RWPE1 (cell line): ENCODE measurements around the gene MUC2.

Experiments used
- CTCF ChIA-PET: fragments of 350-600 bp; sonication (Branson Sonifier 250); formaldehyde crosslinking; extraction: SDS; loops from one replicate; lab custom pipeline; 2021; lab: Yijun Ruan, JAX
- POLR2A ChIA-PET: fragments of 400-600 bp; formaldehyde crosslinking; extraction: SDS; loops from one replicate; lab custom pipeline; 2020; ENCODE audit warnings: antibody characterized with exemption; ENCODE audit not compliant: low non-redundant PET; lab: Yijun Ruan, JAX
- DNase-seq: peaks from one replicate; pipeline ENCODE4 v3.0.0; 2012; ENCODE audit warnings: low spot score
- H3K27ac ChIP-seq: fragments of 450-650 bp; 2 replicates; pipeline ENCODE4 v1.5.1; 2017
- TF ChIP-seq, protein P1 (sequence below): fragments of 450-650 bp; conservative IDR thresholded peaks from 2 replicates; pipeline ENCODE4 v1.5.1; 2017; ENCODE audit warnings: low read depth, mild to moderate bottlenecking

The MUC2 gene

GRCh38 chr11:1052133-1053011, 22.3 kb upstream of the MUC2 start:
- ChIA-PET CTCF (interaction anchor here (0.5 to 1.6 kb wide), 7 partner anchors 22 to 232 kb away, joined by 3 to 5 read pairs (median 4); no protein-coding TSS in a partner anchor), POLR2A (no interaction called here)
- H3K27ac ChIP-seq, result no peak overlapping the region
- TF ChIP-seq, protein P1, sequence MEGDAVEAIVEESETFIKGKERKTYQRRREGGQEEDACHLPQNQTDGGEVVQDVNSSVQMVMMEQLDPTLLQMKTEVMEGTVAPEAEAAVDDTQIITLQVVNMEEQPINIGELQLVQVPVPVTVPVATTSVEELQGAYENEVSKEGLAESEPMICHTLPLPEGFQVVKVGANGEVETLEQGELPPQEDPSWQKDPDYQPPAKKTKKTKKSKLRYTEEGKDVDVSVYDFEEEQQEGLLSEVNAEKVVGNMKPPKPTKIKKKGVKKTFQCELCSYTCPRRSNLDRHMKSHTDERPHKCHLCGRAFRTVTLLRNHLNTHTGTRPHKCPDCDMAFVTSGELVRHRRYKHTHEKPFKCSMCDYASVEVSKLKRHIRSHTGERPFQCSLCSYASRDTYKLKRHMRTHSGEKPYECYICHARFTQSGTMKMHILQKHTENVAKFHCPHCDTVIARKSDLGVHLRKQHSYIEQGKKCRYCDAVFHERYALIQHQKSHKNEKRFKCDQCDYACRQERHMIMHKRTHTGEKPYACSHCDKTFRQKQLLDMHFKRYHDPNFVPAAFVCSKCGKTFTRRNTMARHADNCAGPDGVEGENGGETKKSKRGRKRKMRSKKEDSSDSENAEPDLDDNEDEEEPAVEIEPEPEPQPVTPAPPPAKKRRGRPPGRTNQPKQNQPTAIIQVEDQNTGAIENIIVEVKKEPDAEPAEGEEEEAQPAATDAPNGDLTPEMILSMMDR, result no peak
- DNase-seq, result no peak

GRCh38 chr11:1053121-1053901, 21.4 kb upstream of the MUC2 start:
- ChIA-PET POLR2A (no interaction called here), CTCF (interaction anchor here (0.5 to 1.6 kb wide), 2 partner anchors 143 to 205 kb away, joined by 3 to 5 read pairs; partner anchors contain the start of gene CHID1)
- no peak for DNase-seq

DNA sequence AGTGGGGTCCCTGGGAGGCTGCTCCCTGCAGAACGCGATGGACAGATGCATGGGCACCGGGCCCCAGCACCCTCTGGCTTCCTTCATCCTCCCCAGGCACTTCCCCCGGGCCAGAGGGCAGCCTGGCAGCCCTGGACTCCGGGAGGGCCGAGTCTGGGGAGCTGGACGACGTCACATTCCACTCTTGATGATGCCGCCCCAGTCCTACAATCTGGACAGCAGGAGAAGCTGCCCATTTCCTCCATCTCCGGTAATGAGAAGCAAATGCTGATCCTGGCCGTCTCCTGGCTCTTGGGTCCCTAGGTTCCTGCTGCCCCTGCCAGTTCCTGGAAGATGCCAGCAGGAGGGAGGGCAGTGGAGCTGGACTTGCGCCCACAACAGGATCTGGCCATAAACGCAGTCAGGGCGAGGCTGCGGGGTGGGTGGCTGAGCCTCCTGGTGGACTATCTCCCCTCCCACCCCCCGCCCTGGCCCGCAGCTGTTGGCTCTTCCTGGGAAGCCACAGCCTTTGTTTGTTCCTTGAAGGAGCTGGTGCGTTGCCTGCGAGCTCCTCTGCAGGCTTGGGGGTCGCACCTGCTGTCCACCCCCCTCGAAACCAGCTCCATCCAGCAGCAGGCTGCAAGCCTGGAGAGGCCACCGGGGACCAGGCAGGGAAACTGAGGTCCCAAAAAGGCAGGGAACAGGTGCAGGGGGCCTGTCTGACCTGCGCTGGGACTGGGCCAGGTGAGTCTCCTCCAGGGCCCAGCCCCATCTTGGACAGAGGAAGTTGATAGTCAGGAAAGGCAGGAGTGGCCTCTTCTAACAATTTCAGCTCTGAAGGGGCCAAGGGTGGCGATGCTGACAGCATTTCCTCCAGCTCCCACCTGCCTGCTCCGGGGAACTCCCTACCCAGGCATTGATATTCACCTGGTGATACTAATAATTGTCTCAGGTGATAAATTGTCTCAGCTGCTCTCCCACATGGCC, 20.2 kb upstream of the MUC2 start:
- DNase-seq, result no peak
- POLR2A ChIA-PET, result no interaction called here
- no peak overlapping the region for H3K27ac ChIP-seq
- TF ChIP-seq, protein P1, result no peak
- CTCF ChIA-PET, result interaction anchor here (0.5 to 1.6 kb wide), 2 partner anchors 189 to 206 kb away, joined by 3 to 5 read pairs; no protein-coding TSS in a partner anchor

More at GRCh38 chr11:1053121-1053901, 21.4 kb upstream of the MUC2 start:
- H3K27ac ChIP-seq, result no peak overlapping the region
- TF ChIP-seq, protein P1, result no peak

- ChIA-PET POLR2A (no interaction called here), CTCF (interaction anchor here (0.5 kb wide), 1 partner anchor 190 kb away, joined by 3 read pairs; no protein-coding TSS in a partner anchor)
- no peak overlapping the region for H3K27ac ChIP-seq
- DNase-seq, result no peak
- TF ChIP-seq, protein P1, result no peak
Measured at GRCh38 chr11:1055109-1055703, 19.5 kb upstream of the MUC2 start.

- TF ChIP-seq, protein P1, result no peak
- POLR2A ChIA-PET, result no interaction called here
- CTCF ChIA-PET, result interaction anchor here (0.7 kb wide), 1 partner anchor 505 kb away, joined by 5 read pairs; no protein-coding TSS in a partner anchor
Measured at GRCh38 chr11:1055990-1056771, 18.5 kb upstream of the MUC2 start.

More at GRCh38 chr11:1055990-1056771, 18.5 kb upstream of the MUC2 start:
- no peak for DNase-seq
- H3K27ac ChIP-seq, result no peak overlapping the region
